Body of pancreas (tissue), 4 donors: ENCODE measurements around the gene ABCC8. TPM values are rescaled to one million over a fixed set of nuclear protein-coding genes. Genes with fewer than 3 reads are reported as not detected.
A peak's percentile ranks its signal among the peaks of the same experiment; 100 is the strongest.

Experiments
- ATAC-seq: fragments of 150-250 bp; one replicate; pipeline ENCODE4 v1.9.1; 2016
- DNase-seq, 4 donors: peaks; one replicate each; pipeline ENCODE4 v3.0.0-alpha.2; 2019
- H3K27ac ChIP-seq, 4 donors: fragments of 200-600 bp; sonication (generic); 1 replicate in 3 of 4; 2 replicates in 1 of 4; pipeline versions ENCODE4 v1.5.1 to v1.6.1; 2016 to 2019; ENCODE audit warnings: mild to moderate bottlenecking in 1 of 4, mixed read lengths in 1 of 4, moderate library complexity in 1 of 4
- H3K27me3 ChIP-seq, 2 donors: fragments of 200-600 bp; sonication (generic); one replicate each; pipeline ENCODE4 v1.6.0; 2016; ENCODE audit warnings: mild to moderate bottlenecking in 1 of 2
- H3K36me3 ChIP-seq, 2 donors: fragments of 200-600 bp; sonication (generic); replicated peaks in 1 of 2; 2 replicates each; pipeline ENCODE4 v1.5.1; 2016; ENCODE audit warnings: low read depth in 2 of 2; ENCODE audit not compliant: insufficient read depth in 1 of 2
- H3K4me1 ChIP-seq: fragments of 200-600 bp; sonication (generic); one replicate; pipeline ENCODE4 v1.6.0; 2016
- H3K4me3 ChIP-seq, 2 donors: fragments of 200-600 bp; sonication (generic); 1 replicate in 1 of 2; 2 replicates in 1 of 2; pipeline ENCODE4 v1.5.1; 2016 to 2019
- H3K9me3 ChIP-seq, 3 donors: fragments of 200-600 bp; sonication (generic); 1 replicate in 2 of 3; 2 replicates in 1 of 3; pipeline ENCODE4 v1.5.1; 2016
- POLR2A ChIP-seq, 3 donors: fragments of 450-650 bp; IDR thresholded peaks; one replicate each; pipeline ENCODE4 v1.6.1; 2016; ENCODE audit warnings: antibody characterized with exemption in 3 of 3, mild to moderate bottlenecking in 2 of 3
- WGBS, 2 donors: methylation state at CpG; one replicate each; pipeline ENCODE4 v1.1.5; 2017; 5-methylcytosine and 5-hydroxymethylcytosine counted together
- intact Hi-C: fragments of 100-400 bp; cut with DNase I; formaldehyde crosslinking; loops from one replicate; pipeline ENCODE4 v1.15.1; 2023
- total RNA-seq, 2 donors: library from RNA; depleted of rRNA; stranded (reverse); fragments of >200 nt; gene quantifications; one replicate each; pipeline ENCODE4 v1.1.0, GENCODE V29; 2016
- TF ChIP-seq, protein P1 (sequence below), 7 experiments: fragments of 450-650 bp in 4 of 7; fragments of 200-600 bp in 3 of 7; sonication (generic) in 3 of 7; IDR thresholded peaks; one replicate each; pipeline ENCODE4 v1.5.1; 2016 to 2019; ENCODE audit warnings: antibody characterized with exemption in 7 of 7

ABCC8 gene
- total RNA-seq, 2 donors from 2014 or later, result 42.5 to 87.0 TPM

DNA sequence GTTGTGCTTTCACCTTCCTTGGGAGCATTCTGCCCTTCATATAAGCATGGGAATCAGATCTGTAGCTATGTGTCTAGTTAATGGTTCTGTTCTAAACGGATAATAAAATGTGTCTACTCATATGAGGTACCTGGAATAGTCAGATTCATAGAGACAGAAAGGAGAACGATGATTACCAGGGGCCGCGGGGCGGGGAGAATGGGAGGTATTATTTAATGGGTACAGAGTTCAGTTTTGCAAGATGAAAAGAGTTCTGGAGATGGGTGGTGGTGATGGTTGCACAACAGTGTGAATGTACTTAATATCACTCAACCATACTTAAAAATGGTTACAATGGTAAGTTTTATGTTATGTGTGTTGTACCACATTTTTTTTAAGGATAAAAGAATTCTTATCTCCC is 10.0 kb upstream of the ABCC8 start:
- H3K27ac ChIP-seq, result no peak overlapping the region
- TF ChIP-seq, protein P1, sequence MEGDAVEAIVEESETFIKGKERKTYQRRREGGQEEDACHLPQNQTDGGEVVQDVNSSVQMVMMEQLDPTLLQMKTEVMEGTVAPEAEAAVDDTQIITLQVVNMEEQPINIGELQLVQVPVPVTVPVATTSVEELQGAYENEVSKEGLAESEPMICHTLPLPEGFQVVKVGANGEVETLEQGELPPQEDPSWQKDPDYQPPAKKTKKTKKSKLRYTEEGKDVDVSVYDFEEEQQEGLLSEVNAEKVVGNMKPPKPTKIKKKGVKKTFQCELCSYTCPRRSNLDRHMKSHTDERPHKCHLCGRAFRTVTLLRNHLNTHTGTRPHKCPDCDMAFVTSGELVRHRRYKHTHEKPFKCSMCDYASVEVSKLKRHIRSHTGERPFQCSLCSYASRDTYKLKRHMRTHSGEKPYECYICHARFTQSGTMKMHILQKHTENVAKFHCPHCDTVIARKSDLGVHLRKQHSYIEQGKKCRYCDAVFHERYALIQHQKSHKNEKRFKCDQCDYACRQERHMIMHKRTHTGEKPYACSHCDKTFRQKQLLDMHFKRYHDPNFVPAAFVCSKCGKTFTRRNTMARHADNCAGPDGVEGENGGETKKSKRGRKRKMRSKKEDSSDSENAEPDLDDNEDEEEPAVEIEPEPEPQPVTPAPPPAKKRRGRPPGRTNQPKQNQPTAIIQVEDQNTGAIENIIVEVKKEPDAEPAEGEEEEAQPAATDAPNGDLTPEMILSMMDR (IDR thresholded peaks at IDR 0.05), result no peak
- no peak for TF ChIP-seq POLR2A (IDR thresholded peaks at IDR 0.05)
- H3K4me3 ChIP-seq, result no peak overlapping the region
- DNase-seq, result no peak
- no peaks in the 10 kb centered on the region for H3K36me3 ChIP-seq
- 80 to 84% methylated on average over 5 of the region's 5 CpGs for WGBS, 2 donors
- no peak for ATAC-seq
- no peaks in the 10 kb centered on the region for H3K4me1 ChIP-seq
- H3K9me3 ChIP-seq, result no peaks in the 10 kb centered on the region
- no peaks in the 10 kb centered on the region for H3K27me3 ChIP-seq
- intact Hi-C loops, result no loop called here

DNA sequence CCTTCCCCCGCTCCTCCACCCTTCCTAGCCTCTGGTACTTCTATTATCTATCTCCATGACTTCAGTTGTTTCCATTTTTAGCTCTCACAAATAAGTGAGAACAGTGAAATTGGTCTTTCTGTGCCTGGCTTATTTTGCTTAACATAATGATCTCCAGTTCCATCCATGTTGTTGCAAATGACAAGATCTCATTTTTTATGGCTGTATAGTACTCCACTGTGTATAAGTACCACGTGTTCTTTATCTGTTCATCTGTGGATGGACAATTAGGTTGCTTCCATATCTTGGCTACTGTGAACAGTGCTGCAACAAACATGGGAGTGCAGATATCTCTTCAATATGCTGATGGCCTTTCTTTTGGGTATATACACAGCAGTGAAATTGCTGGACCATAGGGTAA is 6.9 kb upstream of the ABCC8 start:
- Histone ChIP-seq H3K27ac (no peak overlapping the region), H3K4me3 (no peak overlapping the region), H3K9me3 (no peaks in the 10 kb centered on the region), H3K27me3 (no peaks in the 10 kb centered on the region), H3K4me1 (no peaks in the 10 kb centered on the region), H3K36me3 (no peaks in the 10 kb centered on the region)
- ATAC-seq (no peak), DNase-seq (no peak)
- TF ChIP-seq, protein P1 (IDR thresholded peaks at IDR 0.05), result no peak
- WGBS, 2 donors, result 66 to 71% methylated on average over 2 of the region's 2 CpGs
- intact Hi-C loops, result no loop called here

DNA sequence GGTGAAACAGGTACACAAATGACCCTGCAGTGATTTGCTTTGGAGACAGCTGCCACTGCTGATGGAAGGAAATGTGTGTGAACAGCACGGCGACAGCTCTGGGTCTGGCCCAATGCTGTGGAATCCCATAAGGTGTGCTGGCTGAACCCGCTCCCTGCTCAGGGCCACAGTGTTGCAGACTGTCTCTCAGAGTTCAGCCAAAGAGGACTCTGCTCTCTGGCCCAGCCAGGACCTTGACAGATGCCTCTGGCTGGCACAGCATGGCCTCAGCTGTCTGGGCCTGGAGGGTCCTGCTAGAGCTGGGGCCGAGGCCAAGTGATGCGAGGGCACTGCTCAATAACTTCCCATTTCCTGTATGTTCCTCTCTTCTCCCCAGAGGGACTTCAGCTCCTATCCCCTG is 5.3 kb upstream of the ABCC8 start:
- Histone ChIP-seq H3K36me3 (no peaks in the 10 kb centered on the region), H3K4me1 (no peaks in the 10 kb centered on the region), H3K4me3 (no peak overlapping the region), H3K27me3 (no peaks in the 10 kb centered on the region), H3K27ac (no peak overlapping the region), H3K9me3 (no peaks in the 10 kb centered on the region)
- intact Hi-C loops, result no loop called here
- DNase-seq (no peak), ATAC-seq (no peak)
- no peak for TF ChIP-seq POLR2A (IDR thresholded peaks at IDR 0.05)
- TF ChIP-seq, protein P1 (IDR thresholded peaks at IDR 0.05), result no peak
- WGBS, 2 donors, result 90 to 100% methylated on average over 1 to 4 of the region's 5 CpGs

DNA sequence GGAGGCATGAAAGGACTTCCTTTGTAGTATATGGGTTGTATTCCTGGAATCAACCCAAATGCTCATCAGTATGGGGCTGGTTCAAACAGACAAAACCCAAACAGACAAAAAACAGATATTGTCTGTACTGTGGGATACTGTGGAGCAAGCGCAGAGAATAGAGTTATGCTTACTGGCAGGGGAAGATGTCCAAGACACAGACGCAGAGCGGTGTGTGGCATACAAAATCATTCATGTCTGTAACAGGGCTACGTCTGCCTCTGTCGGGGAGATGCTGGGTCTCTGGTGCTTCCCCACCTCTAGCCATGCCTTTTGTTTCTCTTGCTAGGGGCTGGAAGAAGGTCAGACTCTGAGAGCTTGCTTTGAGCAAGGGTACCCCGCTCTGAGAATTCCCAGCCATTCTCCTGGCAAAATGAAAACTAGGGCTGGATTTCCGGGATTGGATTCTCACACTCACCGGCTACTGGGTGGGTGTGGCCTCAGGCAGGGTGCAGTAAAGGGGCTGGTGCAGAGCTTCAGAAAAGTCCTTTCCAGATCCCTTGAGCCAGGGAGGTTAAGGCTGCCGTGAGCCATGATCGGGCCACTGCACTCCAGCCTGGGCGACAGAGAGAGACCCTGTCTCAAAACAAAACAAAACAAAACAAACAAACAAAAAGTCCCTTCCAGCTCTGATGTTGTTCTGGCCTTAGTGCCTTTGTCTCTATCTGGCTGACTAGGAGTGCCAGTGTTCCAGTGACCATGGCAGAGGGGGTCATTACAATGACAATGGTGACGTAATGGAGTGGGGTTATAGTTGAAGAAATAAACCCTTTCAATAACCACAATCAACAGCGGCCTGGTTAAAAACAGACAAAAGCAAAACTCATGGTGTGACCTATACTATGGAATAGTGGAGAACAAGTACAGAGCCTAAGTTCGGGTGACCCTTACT is 2.9 kb upstream of the ABCC8 start:
- no peaks in the 10 kb centered on the region for H3K9me3 ChIP-seq
- peaks cover 0 to 7% of the 10 kb centered on the region in 2 donors for H3K27me3 ChIP-seq
- DNase-seq, result peak; percentile 33 to 61 (median 42)
- WGBS, 2 donors, result 37 to 44% methylated on average over 10 to 14 of the region's 14 CpGs
- no peak overlapping the region for H3K4me3 ChIP-seq
- ATAC-seq, result peak; percentile 65
- intact Hi-C loops, result no loop called here
- no peak for TF ChIP-seq POLR2A (IDR thresholded peaks at IDR 0.05)
- TF ChIP-seq, protein P1 (IDR thresholded peaks at IDR 0.05), result no peak
- peaks cover 10% of the 10 kb centered on the region for H3K4me1 ChIP-seq
- no peaks in the 10 kb centered on the region for H3K36me3 ChIP-seq
- H3K27ac ChIP-seq, result no peak overlapping the region

DNA sequence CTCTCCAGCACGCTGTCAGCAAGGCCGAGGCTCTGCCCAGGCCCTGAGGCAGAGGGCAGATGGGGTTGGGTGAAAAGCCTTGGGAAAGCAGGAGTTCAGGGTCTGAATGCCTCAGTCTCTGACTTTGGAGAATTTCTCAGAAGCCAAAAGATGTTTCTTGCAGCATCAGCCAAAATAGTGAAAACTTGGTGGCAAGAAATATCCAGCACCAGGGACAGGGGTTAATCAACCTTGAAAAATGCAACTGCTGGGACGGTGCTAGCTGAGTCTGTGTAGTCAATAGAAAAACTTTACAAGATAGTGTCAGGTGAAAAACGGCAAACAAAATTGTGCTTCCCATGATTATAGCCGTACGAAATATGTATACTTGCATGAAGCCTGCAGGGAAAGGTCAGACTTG is 1.4 kb upstream of the ABCC8 start:
- ATAC-seq (no peak), DNase-seq (no peak)
- Histone ChIP-seq H3K4me1 (peaks cover 10% of the 10 kb centered on the region), H3K9me3 (no peaks in the 10 kb centered on the region), H3K4me3 (no peak overlapping the region), H3K27ac (no peak overlapping the region), H3K36me3 (no peaks in the 10 kb centered on the region), H3K27me3 (peaks cover 0 to 7% of the 10 kb centered on the region in 2 donors)
- 43 to 44% methylated on average over 6 of the region's 6 CpGs for WGBS, 2 donors
- intact Hi-C loops, result no loop called here
- TF ChIP-seq, protein P1 (IDR thresholded peaks at IDR 0.05), result no peak
- TF ChIP-seq POLR2A (IDR thresholded peaks at IDR 0.05), result no peak
